OCI-M1 (cell line): ENCODE data around the gene TMEM260.
"Not testable (repeated sequence)": the region's sequence is repeated elsewhere in the genome, so short reads cannot be mapped to it uniquely, and the experiment has no call there.

Experiments used
- DNase-seq: peaks from one replicate; lab custom pipeline; 2025; lab: John Stamatoyannopoulos, UW

The TMEM260 gene

DNA sequence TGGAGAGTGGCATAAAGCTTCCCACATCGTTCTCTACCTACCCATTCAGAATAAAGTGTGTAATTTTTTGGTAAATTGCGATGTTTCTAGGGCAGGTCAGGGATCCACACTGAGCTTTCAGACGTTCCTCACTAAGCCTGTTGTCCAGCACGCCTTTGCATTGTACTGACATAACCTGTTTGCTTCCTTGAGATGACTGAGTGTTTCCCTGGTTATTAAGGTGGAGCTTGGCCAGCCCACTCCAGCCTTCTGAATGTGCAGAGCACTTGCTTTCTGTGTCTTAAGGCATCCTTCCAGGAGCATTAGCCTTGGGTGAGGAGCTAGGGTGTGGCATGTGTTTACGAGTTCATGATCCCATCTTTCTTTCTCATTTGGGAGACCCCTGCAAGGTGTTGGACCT lies 96.4 kb downstream of the TMEM260 start:
- no peak for DNase-seq

DNA sequence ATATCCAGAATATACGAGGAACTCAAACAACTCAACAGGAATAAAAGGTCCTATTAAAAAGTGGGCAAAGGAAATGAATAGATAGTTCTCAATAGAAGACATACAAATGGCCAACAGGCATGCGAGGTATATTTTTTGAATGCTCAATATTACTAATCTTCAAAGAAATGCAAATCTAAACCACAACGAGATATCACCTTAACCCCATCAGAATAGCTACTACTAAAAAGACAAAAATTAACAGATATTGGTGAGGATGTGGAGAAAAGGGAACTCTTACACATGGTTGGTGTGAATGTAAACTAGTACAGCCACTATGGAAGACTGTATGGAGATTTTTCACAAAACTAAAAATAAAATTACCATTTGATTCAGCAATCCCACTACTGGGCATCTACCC lies 99.2 kb downstream of the TMEM260 start:
- DNase-seq = no peak

DNA sequence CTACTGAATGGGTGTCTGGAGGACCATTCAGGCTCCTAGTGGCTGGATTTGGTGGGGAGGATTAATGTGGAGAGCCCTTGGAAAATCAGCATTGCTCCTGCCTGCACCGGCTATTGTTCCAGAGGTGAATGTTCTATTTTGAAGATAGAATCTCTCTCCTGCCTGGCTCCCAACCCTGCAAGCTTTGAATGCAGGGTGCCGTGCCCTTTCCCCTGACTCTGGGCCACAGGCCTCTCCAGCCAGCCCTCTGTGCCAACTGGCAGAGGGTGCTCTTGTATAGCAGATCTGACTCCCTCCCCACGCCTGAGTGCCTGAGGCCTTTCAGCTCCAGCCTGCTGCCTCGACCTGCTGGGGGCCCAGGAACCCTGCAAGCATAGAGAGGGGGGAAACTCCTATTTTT lies 106.8 kb downstream of the TMEM260 start:
- DNase-seq = no peak

DNA sequence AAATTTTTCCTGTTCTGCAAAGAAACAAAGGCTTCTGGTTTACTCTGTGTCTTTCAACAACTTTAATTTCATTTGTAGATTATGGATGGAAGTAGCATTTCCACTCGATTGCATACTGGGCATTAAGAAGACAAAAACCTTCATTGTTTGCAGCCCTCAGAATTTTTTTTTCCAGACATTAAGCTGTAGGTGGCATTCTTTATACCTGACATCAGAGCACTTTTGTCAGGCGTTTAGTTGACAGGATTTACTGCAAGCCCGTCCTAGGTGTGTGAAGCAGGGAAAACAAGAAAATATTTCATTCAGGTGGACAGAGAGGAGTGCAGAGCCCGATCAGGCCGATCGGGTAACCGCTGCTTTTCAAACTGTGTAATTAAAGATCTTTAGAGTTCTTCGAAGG lies 107.5 kb downstream of the TMEM260 start:
- DNase-seq = no peak

DNA sequence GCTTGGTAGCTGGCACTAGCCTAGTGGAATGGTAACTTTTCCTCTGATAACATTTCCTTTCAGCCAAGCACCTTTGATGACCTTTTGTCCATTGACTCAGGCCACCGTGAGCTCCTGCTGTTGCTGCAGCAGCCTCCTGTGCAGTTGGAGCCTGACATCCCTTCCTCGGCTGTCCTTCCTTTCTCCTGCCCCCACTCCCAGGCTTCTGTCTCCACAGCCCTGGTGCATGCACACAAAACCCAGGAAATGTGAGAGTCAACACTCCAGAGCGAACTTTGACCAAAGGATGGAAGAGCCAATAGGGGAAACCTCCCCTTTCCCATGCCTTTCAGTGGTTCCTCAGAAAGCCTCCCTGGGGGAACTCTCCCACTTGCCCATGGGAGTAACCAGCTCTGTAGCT lies 115.0 kb downstream of the TMEM260 start:
- no peak for DNase-seq

DNA sequence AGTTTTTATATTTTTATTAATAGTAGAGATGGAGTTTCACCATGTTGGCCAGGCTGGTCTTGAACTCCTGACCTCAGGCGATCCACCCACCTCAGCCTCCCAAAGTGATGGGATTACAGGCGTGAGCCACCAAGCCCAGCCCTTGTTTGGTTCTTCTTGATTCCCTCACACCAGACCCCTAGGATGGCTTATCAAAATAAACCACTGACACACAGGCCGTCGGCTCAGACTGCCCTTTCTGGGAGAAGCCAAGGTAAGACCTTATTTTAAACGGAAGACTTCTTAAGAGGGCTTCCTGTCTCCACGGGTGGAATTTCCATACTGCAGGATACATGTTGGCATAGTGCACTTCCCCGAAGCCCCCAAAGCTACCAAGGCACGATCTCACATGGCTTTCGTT lies 115.6 kb downstream of the TMEM260 start:
- not testable (repeated sequence) for DNase-seq
